Measurements from ENCODE around the gene MAN2B2. TPM values are rescaled to one million over a fixed set of nuclear protein-coding genes. Genes with fewer than 3 reads are reported as not detected.

Gene MAN2B2
- total RNA-seq, 1 experiment from 2014 or later, result 5.9 TPM

GRCh38 chr4:6607368-6608055 lies 32.5 kb downstream of the MAN2B2 start:
- no peak overlapping the region for H3K4me2 ChIP-seq (ENCODE audit: insufficient read depth, insufficient read length, low read length)
- no peaks in the 10 kb centered on the region for H3K79me2 ChIP-seq (ENCODE audit: insufficient read depth, low read length)
- H3K4ac ChIP-seq (ENCODE audit: low read depth, low read length), result no peak overlapping the region
- H3T11ph ChIP-seq (ENCODE audit: low read length), result no peak overlapping the region
- H2BK120ac ChIP-seq (ENCODE audit: low read depth, low read length, poor library complexity, severe bottlenecking), result no peak overlapping the region
- no peak overlapping the region for H3K9ac ChIP-seq (ENCODE audit: extremely low read depth, insufficient read length, low read length)
- Mint-ChIP-seq H3K4me3 (no peak overlapping the region), H3K4me1 (peaks cover 0 to 5% of the 10 kb centered on the region in 2 experiments; a peak in 1 of 4 replicates), H3K36me3 (ENCODE audit: insufficient read depth in 1 of 3, low read depth in 3 of 3) (peaks cover 8 to 37% (median 29%) of the 10 kb centered on the region in 3 experiments), H3K27ac (no peak overlapping the region), H3K9me3 (peaks cover 12 to 17% of the 10 kb centered on the region in 2 experiments), H3K27me3 (ENCODE audit: low read depth) (peaks cover 8% of the 10 kb centered on the region)
- no peak overlapping the region for H4K91ac ChIP-seq (ENCODE audit: insufficient read length, low read depth, low read length)
- H2BK20ac ChIP-seq (ENCODE audit: low read depth, low read length, poor library complexity, severe bottlenecking), result no peak overlapping the region
- no peaks in the 10 kb centered on the region for H4K20me1 ChIP-seq (ENCODE audit: control insufficient read depth, insufficient read depth, insufficient read length)
- no peak overlapping the region for H2BK12ac ChIP-seq (ENCODE audit: insufficient read length, low read depth, low read length)
- WGBS (ENCODE audit: extremely low coverage, insufficient read length, low lambda C conversion rate), result no CpG with 5 or more reads among the region's 13 CpGs
- no peak overlapping the region for H3K18ac ChIP-seq (ENCODE audit: insufficient read length, low read depth, low read length)
- H3K23ac ChIP-seq (ENCODE audit: insufficient read length, low read depth, low read length), result no peak overlapping the region
- no peak for DNase-seq
- H2AK5ac ChIP-seq (ENCODE audit: insufficient read length, low read length), result no peak overlapping the region
- no peaks in the 10 kb centered on the region for H3K79me1 ChIP-seq (ENCODE audit: insufficient read depth, low read depth, low read length, poor library complexity, severe bottlenecking)
- H2BK15ac ChIP-seq (ENCODE audit: low read depth, low read length), result no peak overlapping the region
- no peaks in the 10 kb centered on the region for H3K9me3 ChIP-seq (ENCODE audit: control insufficient read depth, low read depth, low read length)
- no peak overlapping the region for H2AFZ ChIP-seq (ENCODE audit: low read length)
- H4K8ac ChIP-seq (replicated peaks; ENCODE audit: insufficient read length, low read depth, low read length), result no peak overlapping the region
- no peak overlapping the region for H3K14ac ChIP-seq (ENCODE audit: insufficient read depth, low read length)
- no peak overlapping the region for H4K5ac ChIP-seq (ENCODE audit: insufficient read length, low read depth, low read length)
- no peaks in the 10 kb centered on the region; the same call in 1 of the 2 replicates for H3K27me3 ChIP-seq (ENCODE audit: insufficient read depth, low read length)
- H3K27ac ChIP-seq (ENCODE audit: insufficient read length, low read depth, low read length), result no peak overlapping the region
- no peak overlapping the region for H2BK5ac ChIP-seq (ENCODE audit: insufficient read length, low read length)
- no peaks in the 10 kb centered on the region for H3K4me1 ChIP-seq (ENCODE audit: insufficient read depth, low read length)
- H3K56ac ChIP-seq (ENCODE audit: insufficient read length, low read depth, low read length), result no peak overlapping the region
- H3K23me2 ChIP-seq (ENCODE audit: insufficient read length, low read depth, low read length, poor library complexity, severe bottlenecking), result no peaks in the 10 kb centered on the region
- TF ChIP-seq CTCF (conservative IDR thresholded peaks at IDR 0.05), result no peak

Measured in H9 (cell line).